SK-N-SH treated with all-trans-retinoic acid at 6 μM for 48 hours (cell line): Measurements from ENCODE around the gene LIPH.

Source experiments
- ARNTL ChIP-seq: fragments of 450-650 bp; formaldehyde crosslinking; IDR thresholded peaks from 2 replicates; pipeline ENCODE4 v1.5.0; 2020; ENCODE audit warnings: low read depth, mild to moderate bottlenecking, moderate library complexity, borderline replicate concordance
- CSDC2 ChIP-seq: fragments of 250-450 bp; sonication (Bioruptor Pico); IDR thresholded peaks from 2 replicates; pipeline ENCODE4 v1.5.0; 2020; ENCODE audit warnings: mild to moderate bottlenecking, moderate library complexity
- ZC3H10 ChIP-seq: fragments of 250-450 bp; sonication (Bioruptor Pico); IDR thresholded peaks from 2 replicates; pipeline ENCODE4 v1.5.1; 2021; ENCODE audit warnings: mild to moderate bottlenecking, moderate library complexity
- ZNF565 ChIP-seq: fragments of 450-650 bp; formaldehyde crosslinking; conservative IDR thresholded peaks from 2 replicates; pipeline ENCODE4 v1.5.0; 2020; ENCODE audit warnings: low read depth, mild to moderate bottlenecking, moderate library complexity
- ZNF70 ChIP-seq: fragments of 450-650 bp; formaldehyde crosslinking; IDR thresholded peaks from 2 replicates; pipeline ENCODE4 v1.5.0; 2020; ENCODE audit warnings: mild to moderate bottlenecking, moderate library complexity
- TF ChIP-seq, protein P1 (sequence below): fragments of 250-450 bp; sonication (Bioruptor Pico); IDR thresholded peaks from 2 replicates; pipeline ENCODE4 v1.8.0; 2020; ENCODE audit warnings: mild to moderate bottlenecking, moderate library complexity, borderline replicate concordance
- TF ChIP-seq, protein P2 (sequence below): fragments of 250-450 bp; sonication (Bioruptor Pico); IDR thresholded peaks from 2 replicates; pipeline ENCODE4 v1.8.0; 2021; ENCODE audit warnings: low read depth, mild to moderate bottlenecking, moderate library complexity, borderline replicate concordance

DNA sequence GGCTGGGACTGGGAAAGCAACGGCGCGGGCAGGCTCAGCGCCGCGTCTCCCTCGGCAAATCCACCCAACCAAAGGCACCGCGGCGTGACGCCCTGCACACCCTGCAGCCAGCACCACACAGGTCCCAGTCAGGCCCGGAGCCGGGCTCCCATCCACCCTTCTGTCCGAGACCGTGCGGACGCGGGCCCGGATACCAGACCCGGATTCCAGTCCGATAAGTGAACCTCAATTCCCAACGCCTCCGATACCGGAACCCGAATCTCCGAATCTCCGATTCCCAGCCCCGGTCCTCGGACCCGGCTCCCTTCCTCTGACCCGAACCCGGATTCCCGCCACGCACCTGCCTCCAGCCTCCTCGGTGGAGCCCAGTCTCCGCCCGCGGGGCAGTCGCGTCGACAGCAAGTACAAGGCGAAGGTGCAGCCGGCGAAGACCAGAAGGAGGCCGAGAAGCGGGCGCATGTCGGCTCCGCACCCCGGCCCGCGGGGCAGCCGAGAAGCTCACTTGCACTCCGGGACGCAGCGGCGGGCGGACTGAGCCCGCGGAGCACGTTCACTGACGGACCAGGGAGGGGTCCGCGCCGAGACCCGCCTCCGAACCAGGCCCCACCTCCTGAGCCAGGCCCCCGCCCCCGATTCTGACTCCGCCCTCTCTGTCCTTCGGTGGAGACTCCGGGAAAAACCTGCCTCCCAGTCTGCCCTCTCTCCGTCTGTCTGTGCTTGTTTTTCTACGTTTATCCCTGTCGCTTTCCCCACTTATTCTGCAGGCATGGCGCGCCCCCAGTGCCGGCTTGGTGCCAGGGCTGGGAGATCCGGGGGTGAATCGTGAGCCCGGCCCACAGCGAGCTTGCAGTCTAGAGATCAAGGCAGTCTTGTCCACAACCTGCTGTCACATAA lies 53.6 kb downstream of the LIPH start, which contains the start of gene TMEM41A:
- TF ChIP-seq ZNF70 (CRISPR knock-in tag): no peak
- TF ChIP-seq ARNTL (CRISPR knock-in tag): no peak
- TF ChIP-seq ZNF565: 0 out of 2 replicates have a peak, but pooled peaks have one; percentile 67
- TF ChIP-seq, protein P1, sequence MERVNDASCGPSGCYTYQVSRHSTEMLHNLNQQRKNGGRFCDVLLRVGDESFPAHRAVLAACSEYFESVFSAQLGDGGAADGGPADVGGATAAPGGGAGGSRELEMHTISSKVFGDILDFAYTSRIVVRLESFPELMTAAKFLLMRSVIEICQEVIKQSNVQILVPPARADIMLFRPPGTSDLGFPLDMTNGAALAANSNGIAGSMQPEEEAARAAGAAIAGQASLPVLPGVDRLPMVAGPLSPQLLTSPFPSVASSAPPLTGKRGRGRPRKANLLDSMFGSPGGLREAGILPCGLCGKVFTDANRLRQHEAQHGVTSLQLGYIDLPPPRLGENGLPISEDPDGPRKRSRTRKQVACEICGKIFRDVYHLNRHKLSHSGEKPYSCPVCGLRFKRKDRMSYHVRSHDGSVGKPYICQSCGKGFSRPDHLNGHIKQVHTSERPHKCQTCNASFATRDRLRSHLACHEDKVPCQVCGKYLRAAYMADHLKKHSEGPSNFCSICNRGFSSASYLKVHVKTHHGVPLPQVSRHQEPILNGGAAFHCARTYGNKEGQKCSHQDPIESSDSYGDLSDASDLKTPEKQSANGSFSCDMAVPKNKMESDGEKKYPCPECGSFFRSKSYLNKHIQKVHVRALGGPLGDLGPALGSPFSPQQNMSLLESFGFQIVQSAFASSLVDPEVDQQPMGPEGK (CRISPR knock-in tag): peak; percentile 39; the same call in 1 of the 2 replicates
- TF ChIP-seq ZC3H10 (CRISPR knock-in tag): no peak
- TF ChIP-seq, protein P2, sequence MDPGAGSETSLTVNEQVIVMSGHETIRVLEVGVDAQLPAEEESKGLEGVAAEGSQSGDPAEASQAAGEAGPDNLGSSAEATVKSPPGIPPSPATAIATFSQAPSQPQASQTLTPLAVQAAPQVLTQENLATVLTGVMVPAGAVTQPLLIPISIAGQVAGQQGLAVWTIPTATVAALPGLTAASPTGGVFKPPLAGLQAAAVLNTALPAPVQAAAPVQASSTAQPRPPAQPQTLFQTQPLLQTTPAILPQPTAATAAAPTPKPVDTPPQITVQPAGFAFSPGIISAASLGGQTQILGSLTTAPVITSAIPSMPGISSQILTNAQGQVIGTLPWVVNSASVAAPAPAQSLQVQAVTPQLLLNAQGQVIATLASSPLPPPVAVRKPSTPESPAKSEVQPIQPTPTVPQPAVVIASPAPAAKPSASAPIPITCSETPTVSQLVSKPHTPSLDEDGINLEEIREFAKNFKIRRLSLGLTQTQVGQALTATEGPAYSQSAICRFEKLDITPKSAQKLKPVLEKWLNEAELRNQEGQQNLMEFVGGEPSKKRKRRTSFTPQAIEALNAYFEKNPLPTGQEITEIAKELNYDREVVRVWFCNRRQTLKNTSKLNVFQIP (CRISPR knock-in tag): 0 out of 2 replicates have a peak, but pooled peaks have one; percentile 41
- TF ChIP-seq CSDC2 (CRISPR knock-in tag): no peak
